ENCODE measurements around the gene ROR1.
A peak's percentile ranks its signal among the peaks of the same experiment; 100 is the strongest.

The ROR1 gene

GRCh38 chr1:64042331-64043100 is 268.7 kb downstream of the ROR1 start (continued):
- TF ChIP-seq ZNF324 (tag by site-specific recombination; IDR thresholded peaks at IDR 0.05) (no peak), ZNF341 (tag by site-specific recombination; IDR thresholded peaks at IDR 0.05; ENCODE audit: low read depth) (peak; percentile 51; the same call in 1 of the 2 replicates), ZNF677 (tag by site-specific recombination; IDR thresholded peaks at IDR 0.05) (no peak), ZBTB26 (tag by site-specific recombination; optimal IDR thresholded peaks at IDR 0.05) (no peak), ZSCAN5A (tag by site-specific recombination; IDR thresholded peaks at IDR 0.05) (no peak), ZNF138 (tag by site-specific recombination; IDR thresholded peaks at IDR 0.05; ENCODE audit: borderline replicate concordance) (no peak), ZNF140 (tag by site-specific recombination; IDR thresholded peaks at IDR 0.05) (no peak), SP7 (tag by site-specific recombination; IDR thresholded peaks at IDR 0.05) (peak; percentile 87), ATF2 (tag by site-specific recombination; IDR thresholded peaks at IDR 0.05; ENCODE audit: low read depth) (peak; percentile 70), FEZF1 (tag by site-specific recombination; IDR thresholded peaks at IDR 0.05) (peak; percentile 75), ZNF639 (tag by site-specific recombination; IDR thresholded peaks at IDR 0.05) (0 out of 2 replicates have a peak, but pooled peaks have one; percentile 17), ZNF791 (tag by site-specific recombination; IDR thresholded peaks at IDR 0.05) (no peak), ZNF704 (tag by site-specific recombination; IDR thresholded peaks at IDR 0.05) (no peak), ZNF544 (tag by site-specific recombination; IDR thresholded peaks at IDR 0.05) (no peak), EGR2 (tag by site-specific recombination; IDR thresholded peaks at IDR 0.05; ENCODE audit: low read depth) (no peak), YY2 (tag by site-specific recombination; IDR thresholded peaks at IDR 0.05) (no peak), ZNF184 (tag by site-specific recombination; IDR thresholded peaks at IDR 0.05) (no peak), ZBTB44 (tag by site-specific recombination; IDR thresholded peaks at IDR 0.05) (peak; percentile 93), ZNF366 (tag by site-specific recombination; conservative IDR thresholded peaks at IDR 0.05) (peak; percentile 44), ZNF48 (tag by site-specific recombination; IDR thresholded peaks at IDR 0.05) (no peak), ZNF777 (tag by site-specific recombination; IDR thresholded peaks at IDR 0.05; ENCODE audit: borderline replicate concordance) (no peak), MEIS1 (CRISPR knock-in tag; IDR thresholded peaks at IDR 0.05; ENCODE audit: borderline replicate concordance) (peak; percentile 55; the same call in 1 of the 2 replicates), SCRT2 (tag by site-specific recombination; IDR thresholded peaks at IDR 0.05) (no peak), ZNF837 (tag by site-specific recombination; IDR thresholded peaks at IDR 0.05) (no peak), ZFP3 (tag by site-specific recombination; IDR thresholded peaks at IDR 0.05; ENCODE audit: low read depth) (no peak), ZEB2 (tag by site-specific recombination; IDR thresholded peaks at IDR 0.05) (peak; percentile 61), WT1 (tag by site-specific recombination; IDR thresholded peaks at IDR 0.05) (peak; percentile 49; the same call in 1 of the 2 replicates), ZNF600 (tag by site-specific recombination; IDR thresholded peaks at IDR 0.05) (0 out of 2 replicates have a peak, but pooled peaks have one; percentile 29)

Data from HEK293 (cell line).